Right renal cortex interstitium (tissue), 3 donors: ENCODE data around the gene MYO3B. TPM values are rescaled to one million over a fixed set of nuclear protein-coding genes. Genes with fewer than 3 reads are reported as not detected.
"Not testable (repeated sequence)": the region's sequence is repeated elsewhere in the genome, so short reads cannot be mapped to it uniquely, and the experiment has no call there.

Experiments
- DNase-seq, 3 donors: peaks; one replicate each; pipeline ENCODE4 v3.0.0-alpha.2; 2013; ENCODE audit warnings: low read depth in 3 of 3, low spot score in 2 of 3
- polyA plus RNA-seq, 3 donors: library from polyadenylated mRNA; unstranded; fragments of 120-200 nt; gene quantifications; one replicate each; pipeline ENCODE4 v1.2.1, GENCODE V29; 2013; ENCODE audit not compliant: insufficient read length in 3 of 3

The MYO3B gene
- polyA plus RNA-seq, 3 donors, result 7.6 to 9.8 (median 9.0) TPM

GRCh38 chr2:170582313-170582712, 404.4 kb downstream of the MYO3B start:
- no peak for DNase-seq

DNA sequence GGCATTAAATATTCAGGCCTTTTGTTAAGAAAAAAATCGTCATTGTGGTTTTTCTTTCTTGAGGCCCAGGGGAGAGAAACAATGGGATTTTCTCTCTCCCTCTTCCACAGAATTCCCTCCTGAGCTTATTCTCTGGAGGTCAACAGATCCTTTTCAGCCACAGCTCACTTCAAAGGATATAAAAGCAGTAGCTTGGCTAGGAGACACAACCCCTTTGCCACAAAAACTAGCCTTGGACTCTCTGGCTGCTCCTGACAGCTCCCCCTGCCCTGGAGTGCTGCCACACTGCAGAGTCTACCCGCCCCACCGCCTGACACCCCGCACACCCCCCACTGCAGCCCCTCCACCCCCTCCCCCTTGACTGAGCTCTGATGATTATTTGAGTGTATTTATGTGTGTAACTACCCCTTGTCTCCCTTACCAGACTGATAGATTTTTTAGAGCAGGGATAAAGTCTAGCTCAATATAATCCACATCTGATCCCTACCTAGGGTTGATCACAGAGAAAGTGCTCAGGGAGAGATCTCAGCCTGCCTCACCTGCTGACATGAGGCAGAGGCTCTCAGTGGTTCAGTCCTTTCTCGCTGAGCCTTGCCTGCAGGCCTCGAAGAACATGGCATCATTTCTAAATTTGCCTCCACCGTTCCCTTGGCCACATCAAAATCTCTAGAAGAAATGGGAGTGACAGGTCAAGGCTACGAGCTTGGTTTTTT, 405.0 kb downstream of the MYO3B start:
- no peak for DNase-seq

DNA sequence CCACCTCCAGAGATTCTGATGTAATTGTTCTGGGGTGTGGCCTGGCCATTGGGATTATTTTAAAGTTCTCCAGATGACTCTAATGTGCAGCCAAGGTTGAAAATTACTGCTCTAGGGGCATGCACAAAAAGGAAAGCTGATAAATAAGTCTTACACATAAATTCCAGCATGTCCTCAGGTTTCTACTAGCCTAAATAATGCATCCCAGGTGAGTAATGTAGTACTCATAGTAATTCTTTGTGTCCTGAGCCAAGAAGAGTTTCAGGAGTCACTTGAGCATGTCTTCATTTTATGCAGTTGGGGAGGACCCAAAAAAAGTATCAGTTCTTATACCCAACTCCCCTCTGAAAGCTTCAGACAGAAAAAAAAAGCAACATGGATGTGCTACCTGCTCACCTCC, 407.1 kb downstream of the MYO3B start:
- DNase-seq, result no peak

DNA sequence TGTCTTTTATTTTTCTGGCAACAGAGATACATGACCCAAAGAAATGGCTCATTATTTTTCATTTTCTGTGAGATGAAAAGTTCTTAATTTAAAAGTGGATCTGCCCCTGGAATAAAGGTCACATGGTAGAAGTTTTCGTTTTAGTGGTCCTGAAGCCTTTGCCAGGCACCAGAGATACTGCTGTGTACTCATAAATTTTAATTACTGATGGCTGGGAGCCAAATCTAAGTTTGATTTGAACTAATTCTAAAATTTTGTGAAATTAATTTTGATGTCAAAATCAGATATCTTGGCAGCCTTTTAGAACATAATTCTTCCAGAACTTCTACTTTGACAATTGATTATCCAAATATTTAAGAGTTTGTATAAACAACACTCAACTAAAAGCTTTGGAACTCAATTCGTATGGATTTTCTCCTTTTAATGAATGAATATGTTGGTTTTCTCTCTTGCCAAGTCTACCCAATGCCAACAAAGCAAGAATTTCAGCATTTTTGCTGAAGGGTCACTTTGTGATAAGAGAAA, 408.7 kb downstream of the MYO3B start:
- no peak for DNase-seq

DNA sequence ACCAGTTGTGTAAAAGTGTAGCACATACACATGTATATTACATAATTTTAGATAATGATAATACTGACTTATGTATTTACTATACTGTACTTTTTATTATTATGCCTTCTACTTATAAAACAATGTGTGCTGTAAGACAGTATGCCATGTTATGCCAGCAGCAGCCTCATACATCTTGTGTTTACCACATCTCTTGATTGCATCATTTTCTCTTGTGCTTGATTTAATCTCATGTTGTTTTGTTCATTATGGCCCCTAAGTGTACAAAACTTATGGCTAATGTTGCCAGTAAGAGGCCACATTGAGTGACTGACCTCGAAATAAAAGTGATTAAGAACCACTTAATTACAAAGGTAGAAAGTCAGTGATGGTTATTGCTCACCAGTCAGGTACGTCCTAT, 409.2 kb downstream of the MYO3B start:
- no peak for DNase-seq

DNA sequence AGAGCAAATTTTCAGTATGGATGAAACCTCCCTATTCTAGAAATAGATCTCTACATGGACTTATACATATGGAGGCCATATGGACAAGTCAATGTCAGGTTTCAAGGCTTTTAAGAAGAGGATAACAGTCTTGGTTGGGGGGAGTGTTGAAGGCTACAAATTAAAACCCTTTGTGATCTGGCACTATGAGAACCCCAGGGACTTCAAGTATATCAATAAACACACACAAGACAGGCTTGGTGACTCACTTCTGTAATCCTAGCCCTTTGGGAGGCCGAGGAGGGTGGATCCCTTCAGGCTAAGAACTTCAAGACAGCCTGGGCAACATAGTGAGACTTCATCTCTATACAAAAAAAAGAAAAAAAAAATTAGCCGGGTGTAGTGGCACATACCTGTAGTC, 410.0 kb downstream of the MYO3B start:
- DNase-seq, result no peak

- DNase-seq, result no peak
These were observed 410.8 kb downstream of the MYO3B start for GRCh38 chr2:170588729-170589128.

DNA sequence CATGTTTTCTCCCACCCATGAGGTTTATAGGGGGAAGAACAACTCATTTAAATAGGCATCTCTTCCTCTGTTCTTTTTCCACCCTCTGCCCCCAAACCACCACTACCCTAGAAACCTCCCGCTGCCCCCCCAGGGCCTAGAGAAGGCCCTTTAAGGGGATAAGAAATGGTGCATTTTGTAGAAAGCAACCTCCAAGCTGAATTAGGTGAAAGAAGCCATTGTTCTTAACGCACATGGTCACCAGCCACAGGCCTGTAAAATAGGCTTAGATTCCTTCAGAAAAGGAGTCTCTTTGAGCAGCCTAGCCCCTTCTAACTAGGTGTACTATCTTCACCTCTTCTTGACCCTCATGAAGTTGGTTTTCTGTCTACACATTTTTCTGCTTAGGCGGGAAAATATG, 418.6 kb downstream of the MYO3B start:
- DNase-seq, result no peak

DNA sequence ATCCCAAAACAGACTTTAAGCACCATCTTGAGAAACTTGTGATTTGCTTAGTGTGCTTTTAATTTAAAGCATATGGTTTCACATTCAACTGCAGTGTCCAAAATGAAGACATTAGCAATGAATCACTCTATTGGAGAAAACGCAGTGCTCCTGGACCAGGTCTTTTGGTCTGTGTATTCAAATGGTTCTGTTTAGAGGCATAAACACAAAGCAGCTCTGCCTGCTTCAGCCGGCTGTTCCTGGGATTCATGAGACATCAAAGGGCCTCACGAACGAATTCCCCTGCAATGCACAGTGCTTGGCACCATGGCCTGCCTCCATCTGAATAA, 420.1 kb downstream of the MYO3B start:
- no peak for DNase-seq

DNA sequence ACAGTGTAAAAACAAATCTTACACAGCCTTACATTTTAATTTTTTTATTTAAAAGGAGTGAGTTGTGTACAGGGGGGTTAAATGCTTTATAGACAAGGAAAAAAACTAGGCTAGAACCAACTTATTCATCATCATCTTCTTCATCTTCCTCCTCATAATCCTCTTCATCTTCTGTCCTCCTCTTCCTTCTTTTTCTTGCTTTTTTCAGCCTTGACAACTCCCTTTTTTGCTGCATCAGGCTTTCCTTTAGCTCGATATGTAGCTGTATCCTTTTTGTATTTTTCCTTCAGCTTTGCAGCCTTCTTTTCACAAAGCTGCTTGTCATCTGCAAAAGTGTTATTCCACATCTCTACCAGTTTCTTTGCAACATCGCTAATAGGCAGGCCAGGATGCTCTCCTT, 423.5 kb downstream of the MYO3B start:
- DNase-seq, result no peak

DNA sequence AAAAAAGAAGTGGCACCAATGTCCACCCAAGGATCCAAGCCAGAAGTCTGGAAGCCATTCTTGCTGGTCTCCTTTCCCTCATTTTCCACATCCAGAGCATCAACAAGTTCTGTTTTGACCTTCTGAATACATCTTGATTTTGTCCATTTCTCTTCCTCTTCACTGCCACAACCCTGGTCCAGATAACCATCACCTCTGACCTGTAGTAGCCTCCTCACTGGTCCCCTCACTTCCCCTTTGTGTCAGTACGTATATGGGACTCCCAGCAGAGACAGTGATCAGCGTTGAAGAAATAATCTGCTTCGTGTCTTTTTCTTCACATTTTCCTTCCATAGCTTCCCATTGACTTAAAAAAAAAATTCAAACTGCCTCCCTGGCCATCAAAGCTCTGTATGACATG, 427.9 kb downstream of the MYO3B start:
- no peak for DNase-seq

GRCh38 chr2:170607171-170607570, 429.2 kb downstream of the MYO3B start:
- DNase-seq, result no peak

GRCh38 chr2:170610615-170611014, 432.7 kb downstream of the MYO3B start:
- DNase-seq, result no peak

DNA sequence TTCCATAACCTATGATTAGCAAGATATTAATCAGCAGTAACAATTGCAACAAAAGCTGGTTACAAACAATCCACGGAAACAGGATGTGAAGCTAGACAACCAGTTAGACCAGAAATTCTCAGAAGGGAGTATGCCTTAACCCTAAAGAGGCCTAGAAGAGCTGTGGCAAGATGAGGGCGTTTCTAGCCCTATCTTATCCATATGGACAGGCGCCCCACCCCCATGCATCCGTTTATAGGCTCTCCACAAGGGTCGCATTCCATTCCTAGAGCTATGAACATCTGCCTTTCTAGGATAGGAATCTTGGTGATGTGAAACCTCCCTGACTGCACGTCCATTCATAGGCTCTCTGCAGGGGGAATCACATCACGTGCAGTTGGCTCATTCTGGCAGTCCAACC, 441.0 kb downstream of the MYO3B start:
- not testable (repeated sequence) for DNase-seq

DNA sequence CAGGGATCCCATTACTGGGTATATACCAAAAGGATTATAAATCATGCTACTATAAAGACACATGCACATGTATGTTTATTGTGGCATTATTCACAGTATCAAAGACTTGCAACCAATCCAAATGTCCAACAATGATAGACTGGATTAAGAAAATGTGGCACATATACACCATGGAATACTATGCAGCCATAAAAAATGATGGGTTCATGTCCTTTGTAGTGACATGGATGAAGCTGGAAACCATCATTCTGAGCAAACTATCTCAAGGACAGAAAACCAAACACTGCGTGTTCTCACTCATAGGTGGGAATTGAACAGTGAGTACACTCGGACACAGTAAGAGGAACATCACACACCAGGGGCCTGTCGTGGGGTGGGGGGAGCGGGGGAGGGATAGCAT, 457.1 kb downstream of the MYO3B start:
- DNase-seq, result not testable (repeated sequence)

- DNase-seq, result no peak
These were observed 461.7 kb downstream of the MYO3B start for GRCh38 chr2:170639635-170640034.

GRCh38 chr2:170641961-170642360, 464.0 kb downstream of the MYO3B start:
- no peak for DNase-seq

- no peak for DNase-seq
These were observed 465.4 kb downstream of the MYO3B start for GRCh38 chr2:170643346-170643745.

GRCh38 chr2:170647741-170648436, 469.9 kb downstream of the MYO3B start:
- DNase-seq, result no peak

DNA sequence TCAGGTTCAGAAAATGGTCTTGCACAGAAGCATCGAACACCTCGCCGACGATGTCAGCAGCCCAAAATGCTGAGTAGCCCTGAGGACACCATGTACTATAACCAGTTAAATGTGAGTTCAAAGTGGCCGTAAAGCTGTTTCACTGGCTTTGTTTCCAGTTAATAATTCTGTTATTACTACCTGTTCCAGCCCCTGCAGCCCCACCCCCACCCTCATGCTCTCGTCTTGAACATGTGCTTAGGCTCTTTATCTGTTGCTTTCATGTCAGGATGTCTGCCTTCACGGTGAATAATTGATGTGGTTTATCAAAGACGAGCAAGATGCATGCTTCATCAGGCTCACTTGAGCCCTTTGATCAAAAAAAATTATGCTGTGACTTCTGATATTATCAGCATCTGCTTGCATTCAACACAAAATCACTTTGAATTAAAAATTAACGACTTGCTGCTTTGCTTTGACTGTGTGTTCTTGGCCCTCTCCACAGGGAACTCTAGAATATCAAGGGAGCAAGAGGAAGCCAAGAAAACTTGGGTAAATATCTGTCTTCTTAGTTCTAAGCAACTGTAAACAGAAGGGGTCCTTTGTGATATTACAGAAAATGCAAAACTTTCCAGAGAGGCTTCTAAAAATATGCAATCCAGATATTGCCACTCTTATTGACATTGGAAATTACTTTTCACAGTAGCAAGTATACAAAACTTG, 473.8 kb downstream of the MYO3B start:
- DNase-seq, result no peak

DNA sequence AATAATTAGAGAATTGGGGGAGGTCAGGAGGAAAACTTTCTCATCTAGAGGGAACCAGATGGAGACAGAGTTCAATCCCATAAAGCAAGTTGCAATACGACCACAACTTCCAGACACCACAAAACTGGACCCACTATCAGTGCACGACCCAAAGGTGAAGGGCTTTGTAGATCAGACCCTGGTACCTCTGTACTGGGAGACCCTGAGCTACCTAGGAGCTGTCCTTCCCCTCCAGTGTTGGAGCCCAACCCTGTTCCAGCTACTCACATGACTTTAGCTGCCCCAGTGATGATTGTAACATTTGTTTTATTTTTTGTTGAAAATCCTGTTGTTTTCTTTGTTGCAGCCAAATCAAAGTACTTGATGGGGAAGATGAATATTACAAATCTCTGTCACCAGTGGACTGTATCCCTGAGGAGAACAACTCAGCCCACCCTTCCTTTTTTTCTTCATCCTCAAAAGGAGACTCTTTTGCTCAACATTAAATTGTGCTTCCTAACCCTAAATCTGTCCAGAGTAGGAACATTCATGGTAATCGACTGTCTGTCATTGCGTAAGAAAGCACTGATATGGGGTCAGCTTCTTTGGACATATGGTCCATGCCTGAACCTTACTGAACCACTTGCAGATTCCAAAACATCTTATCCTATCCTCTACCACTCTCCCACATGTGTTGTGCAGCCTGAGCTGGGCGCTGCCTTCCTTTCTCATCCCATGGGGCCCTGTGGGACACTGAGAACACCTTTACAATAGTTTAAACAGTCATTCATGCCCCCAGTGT, 474.9 kb downstream of the MYO3B start:
- no peak for DNase-seq
